ENCODE measurements around the gene SNX9.

SNX9 gene

DNA sequence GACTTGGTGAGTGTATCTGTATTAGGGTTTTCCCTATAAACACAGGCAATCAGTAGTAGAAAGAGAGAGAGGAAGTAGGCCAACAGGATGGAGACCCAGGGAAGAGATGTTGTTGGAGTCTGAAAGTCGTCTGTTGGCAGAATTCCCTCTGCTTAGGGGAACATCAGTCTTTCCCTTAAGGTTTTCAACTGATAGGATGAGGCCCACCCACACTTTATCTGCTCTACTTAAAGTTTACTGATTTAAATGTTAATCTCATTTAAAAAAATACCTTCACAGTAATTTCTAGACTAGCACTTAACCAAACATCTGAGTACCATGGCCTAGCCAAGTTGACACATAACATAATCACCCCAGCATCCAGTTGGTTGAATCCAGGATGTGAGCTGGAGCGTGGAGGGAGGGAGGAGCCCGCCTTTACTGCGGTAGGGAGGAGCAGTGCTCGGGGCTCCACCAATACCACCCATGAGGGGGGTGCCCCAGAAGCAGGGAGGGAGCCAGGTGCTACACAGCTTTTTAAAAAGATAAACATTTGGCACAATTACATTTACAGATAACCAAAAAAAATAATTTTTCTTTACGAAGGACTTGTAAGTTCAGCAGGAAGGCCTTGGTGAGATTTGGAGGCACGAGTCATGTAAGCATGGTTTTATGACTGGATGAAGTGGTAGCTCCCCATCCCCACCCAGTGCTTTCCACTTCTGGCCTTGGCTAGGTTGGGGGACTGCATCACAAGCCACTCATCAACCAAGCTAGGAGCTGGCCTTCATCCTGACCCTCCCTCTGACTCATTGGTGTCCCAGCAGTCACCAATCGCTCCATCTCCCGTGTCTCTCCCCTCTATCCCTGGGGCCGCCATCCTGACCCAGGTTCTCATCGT is 18.4 kb upstream of the SNX9 start:
- DNase-seq (ENCODE audit: low spot score): no peak

DNA sequence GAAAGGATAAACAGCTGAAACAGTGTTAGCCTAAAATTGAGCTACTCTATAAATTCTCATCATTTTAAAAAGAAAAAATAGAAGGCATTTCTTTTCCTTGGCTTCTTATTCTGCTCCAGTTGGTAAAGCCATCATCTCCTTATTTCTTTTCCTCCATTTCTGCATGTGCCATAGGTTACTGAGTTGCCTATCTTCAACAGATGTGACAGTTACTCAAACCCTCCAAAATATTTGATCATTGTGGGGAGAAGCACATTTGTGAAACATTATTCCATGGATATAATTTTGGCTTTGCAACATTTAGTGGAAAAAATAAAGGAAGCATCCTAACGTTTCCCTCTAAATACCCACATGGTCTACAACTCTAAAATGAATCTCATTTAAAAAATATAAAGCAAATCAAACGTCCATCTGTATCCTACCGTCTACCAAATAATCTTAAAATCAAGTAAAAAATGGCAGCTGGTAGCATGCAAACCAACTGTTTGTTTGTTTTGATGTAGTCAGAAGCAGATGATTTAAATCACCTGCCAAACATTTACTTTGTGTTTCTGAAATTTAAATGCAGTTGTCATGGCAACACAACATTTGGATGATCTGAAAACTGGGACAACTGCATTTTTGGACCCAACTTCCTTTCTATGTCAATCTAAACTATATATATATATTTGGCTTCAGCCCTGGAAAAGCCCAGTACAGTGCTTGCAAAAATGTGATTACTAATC is 16.8 kb upstream of the SNX9 start:
- no peak for DNase-seq (ENCODE audit: low spot score)

DNA sequence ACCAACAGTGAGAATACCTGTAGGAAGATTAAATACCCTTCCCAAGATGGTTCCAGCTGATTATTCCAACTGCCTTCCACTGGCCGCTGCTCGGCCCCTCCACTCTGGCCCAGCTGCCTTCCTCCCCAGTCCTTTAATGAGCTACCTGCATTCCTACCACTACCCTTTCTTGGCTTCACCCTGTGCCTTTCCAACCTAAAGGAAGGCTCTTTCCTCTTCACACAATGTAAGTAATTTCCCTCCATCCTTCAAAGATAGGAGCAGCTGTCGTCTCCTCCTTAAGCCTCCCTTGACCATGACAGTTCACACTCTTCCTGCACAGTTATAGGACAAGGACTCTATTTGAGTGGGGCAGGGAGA is 16.2 kb upstream of the SNX9 start:
- no peak for DNase-seq (ENCODE audit: low spot score)

DNA sequence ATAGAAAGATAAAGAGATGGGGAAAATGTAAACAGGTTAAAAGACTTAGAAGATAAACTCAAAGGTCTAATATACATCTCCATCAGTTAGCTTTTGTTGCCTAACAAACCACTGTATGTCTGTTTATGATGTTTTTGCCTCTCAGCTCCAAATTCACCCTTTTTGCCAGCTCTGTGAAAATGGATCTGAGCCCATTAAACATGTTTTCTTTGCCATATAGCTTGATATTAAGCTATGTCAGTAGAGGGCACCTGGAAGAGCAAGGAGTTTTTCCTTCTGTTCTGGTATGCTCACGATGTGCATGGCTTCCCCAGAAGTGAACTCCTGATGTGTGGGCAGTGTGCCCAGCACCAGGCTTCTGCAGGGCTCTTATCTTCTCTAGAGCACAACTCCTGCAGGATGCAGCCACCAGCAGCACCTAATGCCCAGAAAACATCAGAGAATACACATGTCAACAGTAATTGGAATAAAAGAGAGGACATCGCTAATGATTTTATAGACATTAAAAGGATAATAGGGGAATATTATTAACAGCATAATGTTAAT is 14.6 kb upstream of the SNX9 start:
- no peak for DNase-seq (ENCODE audit: low spot score)

- no peak for DNase-seq (ENCODE audit: low spot score)
Measured at GRCh38 chr6:157809613-157810012, 13.4 kb upstream of the SNX9 start.

- DNase-seq (ENCODE audit: low spot score): no peak
Measured at GRCh38 chr6:157811137-157811475, 11.9 kb upstream of the SNX9 start.

- no peak for DNase-seq (ENCODE audit: low spot score)
Measured at GRCh38 chr6:157811476-157812173, 11.4 kb upstream of the SNX9 start.

DNA sequence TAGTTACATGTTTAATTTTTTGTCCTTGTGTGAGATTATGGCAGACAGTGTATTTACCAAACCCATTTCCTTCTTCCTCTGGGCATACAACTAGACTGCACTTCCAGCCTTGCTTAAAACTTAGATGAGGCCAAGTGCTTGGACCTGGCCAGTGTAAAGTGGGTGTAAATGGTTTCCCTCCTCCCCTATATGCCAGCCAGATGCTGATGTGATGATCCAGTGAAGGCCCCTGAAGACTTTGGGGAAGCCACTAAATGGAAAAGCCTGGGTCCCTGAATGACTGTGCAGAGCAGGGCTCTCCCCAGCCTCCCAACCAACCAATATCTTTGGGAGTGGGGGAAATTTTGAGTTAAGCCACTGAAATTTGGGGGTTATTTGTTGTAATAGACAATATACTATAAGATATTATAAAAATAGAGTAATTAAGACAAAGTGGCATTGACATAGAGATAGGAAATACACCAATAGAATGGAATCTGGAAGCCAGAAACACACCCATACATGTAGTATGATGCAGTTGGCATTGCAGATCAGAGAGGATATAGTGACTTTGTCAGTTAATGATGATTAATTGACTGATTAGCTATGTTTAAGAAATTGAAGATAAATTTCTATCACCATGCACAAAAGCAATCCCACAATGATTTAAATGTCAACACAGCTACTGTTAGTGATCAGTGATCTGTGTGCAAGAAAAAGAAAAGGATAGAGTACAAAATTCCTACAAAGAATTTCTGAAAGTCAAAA is 10.4 kb upstream of the SNX9 start:
- DNase-seq (ENCODE audit: low spot score): no peak

DNA sequence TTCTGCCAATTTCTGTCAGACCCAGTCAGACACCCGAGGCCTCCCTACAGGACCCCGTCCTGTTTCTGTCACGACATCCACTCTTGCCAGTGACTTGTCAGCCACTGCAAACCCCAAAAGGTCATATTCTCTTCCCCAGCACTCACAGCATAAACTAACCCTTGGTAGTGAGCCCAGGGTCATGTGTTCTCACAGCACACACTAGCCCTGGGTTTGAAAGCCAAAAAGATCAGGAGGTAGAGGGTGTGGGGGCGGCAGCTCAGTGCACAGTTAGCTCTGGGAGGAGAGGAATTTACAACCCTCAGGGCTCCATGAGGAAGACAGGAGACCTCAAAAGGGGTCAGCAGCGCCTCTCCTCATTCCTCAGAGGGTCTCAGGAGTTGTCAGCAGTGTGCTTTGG is 9.9 kb upstream of the SNX9 start:
- no peak for DNase-seq (ENCODE audit: low spot score)

DNA sequence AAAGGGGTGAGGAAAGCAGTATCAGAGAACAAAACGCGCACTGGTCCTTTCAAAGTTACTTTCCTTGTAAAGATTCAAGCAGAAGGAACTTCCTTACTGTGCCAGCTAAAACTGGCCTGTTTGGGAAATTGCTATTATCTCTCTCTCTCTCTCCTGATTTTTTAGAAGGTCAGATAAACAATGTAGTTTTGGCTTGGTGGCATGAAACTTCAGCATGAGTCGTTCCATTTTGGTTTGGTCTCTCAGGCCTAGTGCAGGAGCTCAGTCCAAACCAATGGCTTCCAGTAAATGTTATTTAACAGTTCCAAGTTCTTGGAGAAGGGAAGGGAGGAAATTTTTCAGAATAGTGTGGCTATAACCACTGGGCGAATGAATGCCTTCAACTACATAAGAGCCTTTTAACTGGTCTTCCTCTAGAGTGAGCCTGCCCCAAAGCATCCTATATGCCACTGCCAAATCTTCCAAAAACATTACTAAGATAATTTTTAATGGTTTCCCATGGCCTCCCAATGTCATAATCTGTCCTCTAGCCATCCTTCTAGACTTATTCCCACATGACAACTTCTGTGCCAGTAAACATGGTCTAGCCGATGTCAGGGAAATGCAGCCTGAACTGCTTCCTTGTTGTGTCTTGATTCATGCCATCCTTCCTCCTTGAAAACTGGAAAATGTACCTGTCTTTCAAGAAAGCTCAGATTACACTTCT is 9.1 kb upstream of the SNX9 start:
- DNase-seq (ENCODE audit: low spot score): no peak

DNA sequence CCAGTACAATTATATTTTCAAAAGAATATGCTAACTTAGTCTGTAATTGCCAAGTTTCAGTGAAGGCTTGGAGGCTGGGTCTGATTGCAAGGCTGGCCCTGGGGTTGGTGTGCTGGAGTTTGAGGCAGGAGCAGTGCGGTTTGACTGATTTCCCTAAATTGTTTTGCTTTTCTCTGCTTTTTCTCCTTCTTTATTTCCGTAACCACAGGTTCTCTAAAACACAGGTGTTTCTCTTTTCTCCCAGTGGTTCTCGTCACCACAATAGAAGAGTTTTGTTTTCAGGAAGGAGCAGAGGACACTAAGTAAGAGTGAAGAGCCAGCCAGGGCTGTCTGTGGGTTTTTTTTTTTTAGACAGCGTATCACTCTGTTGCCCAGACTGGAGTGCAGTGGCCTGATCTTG is 8.2 kb upstream of the SNX9 start:
- no peak for DNase-seq (ENCODE audit: low spot score)

- DNase-seq (ENCODE audit: low spot score): no peak
Measured at GRCh38 chr6:157821342-157822033, 1.6 kb upstream of the SNX9 start.

DNA sequence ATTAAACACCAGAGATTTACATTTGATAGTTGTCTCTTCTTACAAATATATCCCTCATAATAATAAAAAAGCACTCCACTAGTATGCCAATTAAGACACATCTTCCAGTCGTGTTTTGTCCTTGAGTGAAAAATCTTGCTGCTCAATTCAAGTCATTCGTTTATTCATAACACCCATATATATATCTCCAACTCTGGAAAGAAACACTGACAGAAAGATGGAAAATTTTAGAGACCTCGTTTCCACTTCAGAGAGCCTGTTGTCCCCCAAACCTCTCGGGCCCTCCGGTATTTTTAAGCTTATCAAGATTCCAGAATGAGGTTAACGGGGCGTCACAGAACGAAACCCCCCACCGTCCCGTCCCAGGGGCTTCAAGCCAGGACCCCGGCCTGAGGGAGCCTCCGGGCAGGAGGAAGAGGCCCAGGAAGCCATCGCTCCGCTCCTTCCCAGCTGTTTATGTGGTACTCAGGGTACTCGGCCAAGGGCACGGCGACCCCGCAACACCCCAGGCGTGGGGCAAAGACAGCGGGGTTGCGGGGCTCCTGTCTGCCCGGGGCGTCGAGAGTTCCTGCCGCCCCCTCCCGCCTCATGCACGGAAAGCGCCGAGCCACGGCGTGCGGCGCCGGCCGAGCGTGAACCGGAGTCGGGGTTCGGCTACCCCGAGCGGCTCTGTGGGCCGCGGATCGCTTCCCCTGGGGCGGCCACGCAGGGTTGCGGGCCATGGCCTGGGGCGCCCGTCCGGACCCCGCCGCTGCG is 623 bp upstream of the SNX9 start:
- DNase-seq (ENCODE audit: low spot score): no peak

DNA sequence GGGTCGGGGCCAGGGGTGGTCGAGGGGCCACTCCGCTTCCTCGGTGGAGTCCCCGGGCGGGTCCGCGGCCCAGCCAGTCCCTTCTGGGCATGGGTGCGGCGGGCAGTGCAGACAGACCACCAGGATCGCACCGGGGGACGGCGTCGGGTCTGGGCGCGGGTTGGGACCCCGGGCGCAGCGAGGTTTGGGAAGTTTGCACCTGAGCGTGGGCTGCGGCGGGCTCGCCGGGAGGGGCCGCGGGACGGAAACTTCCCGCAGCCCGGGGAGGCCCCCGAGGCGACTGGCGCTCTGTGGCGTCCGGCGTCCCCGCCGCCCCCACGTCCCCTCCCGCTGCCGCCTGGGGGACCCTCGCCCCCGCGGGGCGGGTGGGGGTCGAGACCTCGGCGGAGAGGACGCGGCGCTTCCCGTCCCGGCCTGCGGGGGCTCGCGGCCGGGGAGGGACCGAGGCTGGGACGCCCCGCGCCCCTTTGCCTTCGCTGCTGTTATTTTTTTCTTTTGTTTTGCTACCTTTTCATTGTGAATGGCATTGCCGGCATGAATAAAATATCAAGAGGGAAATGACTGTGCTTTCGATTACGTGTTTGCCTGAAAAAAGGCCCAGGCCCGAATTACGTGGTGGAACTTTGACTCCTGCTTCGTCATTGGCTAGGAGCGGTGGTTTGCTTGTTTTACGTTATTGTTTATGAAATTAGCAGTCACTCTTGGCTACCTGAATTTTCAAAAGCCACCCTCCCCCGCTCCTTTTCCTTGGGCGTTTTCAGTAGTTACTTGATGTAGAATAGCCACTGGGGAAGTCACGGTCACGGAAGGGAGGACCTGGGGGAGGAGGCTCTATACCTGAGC is 703 bp downstream of the SNX9 start:
- peak; percentile 43 for DNase-seq (ENCODE audit: low spot score)

DNA sequence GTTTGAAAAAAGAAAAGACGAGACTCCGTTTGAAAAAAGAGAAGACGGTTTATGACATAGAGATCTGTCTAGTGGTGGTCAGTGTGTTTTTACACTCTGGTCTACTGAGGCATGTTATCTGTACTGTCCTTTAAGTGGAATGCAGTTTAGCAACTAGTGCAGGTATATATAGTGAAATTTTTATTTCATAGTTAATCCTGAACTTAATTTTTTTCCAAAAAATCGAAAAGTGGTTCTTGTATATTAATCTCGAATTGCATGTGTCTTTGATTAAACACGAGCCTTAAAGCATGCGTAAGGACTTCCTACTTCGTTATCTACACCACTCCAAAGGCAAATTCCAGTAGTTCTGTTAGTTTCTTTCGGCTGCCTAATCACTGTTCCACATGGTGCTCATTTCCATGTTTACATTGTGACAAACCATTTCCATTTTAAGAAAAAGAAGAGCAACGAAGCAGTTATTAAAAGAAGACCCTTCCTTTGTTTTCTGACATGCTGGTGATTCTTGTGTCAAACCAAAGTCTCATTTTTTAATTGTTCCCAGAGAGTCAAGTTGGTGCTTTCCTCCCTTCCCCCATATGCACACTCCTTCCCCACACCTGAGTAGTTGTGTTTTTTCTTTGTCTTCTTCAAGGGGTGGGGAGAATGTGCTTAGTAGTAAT is 2.3 kb downstream of the SNX9 start:
- no peak for DNase-seq (ENCODE audit: low spot score)

DNA sequence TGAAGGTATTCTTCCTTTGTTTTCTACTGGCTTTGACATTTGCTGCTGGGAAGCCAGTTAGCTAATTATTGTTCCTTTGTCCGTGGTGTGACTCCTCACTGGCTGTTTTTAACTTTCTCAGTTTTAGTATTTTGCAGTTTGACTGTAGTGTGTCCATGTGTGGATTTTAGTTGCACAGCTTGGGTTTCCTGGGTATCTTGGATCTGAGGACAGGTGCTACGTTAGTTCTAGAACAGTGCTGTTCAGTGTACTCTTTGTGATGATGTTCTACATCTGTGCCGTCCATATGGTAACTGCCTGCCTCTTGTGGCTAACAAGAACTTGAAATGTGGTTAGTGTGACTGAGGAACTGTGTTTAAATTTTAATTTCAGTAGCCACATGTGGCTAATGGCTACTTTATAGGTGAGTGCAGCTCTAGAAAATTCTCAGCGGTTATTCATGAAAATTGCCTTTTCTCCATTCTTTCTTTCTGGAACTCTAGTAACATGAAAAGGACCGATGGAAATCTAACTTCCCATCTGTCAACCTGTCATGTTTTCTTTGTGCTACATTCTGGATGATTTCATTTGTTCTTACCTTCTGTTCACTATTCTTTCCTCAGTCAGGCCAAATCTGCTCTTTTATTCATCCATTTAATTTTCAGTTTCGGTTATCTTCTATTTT is 7.4 kb downstream of the SNX9 start:
- no peak for DNase-seq (ENCODE audit: low spot score)

GRCh38 chr6:157831018-157831369 is 7.9 kb downstream of the SNX9 start:
- no peak for DNase-seq (ENCODE audit: low spot score)
